GM23248 (cell line): ENCODE results near the gene ELK1. TPM values are rescaled to one million over a fixed set of nuclear protein-coding genes. Genes with fewer than 3 reads are reported as not detected.

Experiments used
- DNase-seq: peaks from one replicate; pipeline ENCODE4 v3.0.0-alpha.2; 2015
- H2AFZ ChIP-seq: fragments of 200-600 bp; sonication (generic); 2 replicates; pipeline ENCODE4 v1.6.1; 2016; ENCODE audit warnings: antibody characterized with exemption
- H3F3A ChIP-seq: fragments of 200-600 bp; sonication (generic); 2 replicates; pipeline ENCODE4 v1.6.1; 2016; ENCODE audit warnings: mild to moderate bottlenecking, antibody characterized with exemption, mixed run types; ENCODE audit not compliant: insufficient read depth
- H3K27ac ChIP-seq: fragments of 200-600 bp; sonication (generic); 2 replicates; pipeline ENCODE4 v1.5.1; 2016; ENCODE audit warnings: mild to moderate bottlenecking
- H3K27me3 ChIP-seq: fragments of 200-600 bp; sonication (generic); replicated peaks from 2 replicates; pipeline ENCODE4 v1.6.1; 2016; ENCODE audit warnings: mild to moderate bottlenecking; ENCODE audit not compliant: insufficient read depth
- H3K36me3 ChIP-seq: fragments of 200-600 bp; sonication (generic); 2 replicates; pipeline ENCODE4 v1.6.1; 2016; ENCODE audit warnings: low read depth, mild to moderate bottlenecking
- H3K4me1 ChIP-seq: fragments of 200-600 bp; sonication (generic); 2 replicates; pipeline ENCODE4 v1.6.1; 2016; ENCODE audit warnings: mild to moderate bottlenecking; ENCODE audit not compliant: insufficient read depth
- H3K4me2 ChIP-seq: fragments of 200-600 bp; sonication (generic); one replicate; pipeline ENCODE4 v1.6.1; 2016; ENCODE audit warnings: mild to moderate bottlenecking; ENCODE audit not compliant: unreplicated experiment
- H3K4me3 ChIP-seq: fragments of 200-600 bp; sonication (generic); 2 replicates; pipeline ENCODE4 v1.5.1; 2016; ENCODE audit warnings: mild to moderate bottlenecking
- H3K79me2 ChIP-seq: fragments of 200-600 bp; sonication (generic); 2 replicates; pipeline ENCODE4 v1.6.1; 2016; ENCODE audit warnings: mild to moderate bottlenecking; ENCODE audit not compliant: insufficient read depth
- H3K9ac ChIP-seq: fragments of 200-600 bp; sonication (generic); 2 replicates; pipeline ENCODE4 v1.6.1; 2016; ENCODE audit warnings: mild to moderate bottlenecking
- H3K9me2 ChIP-seq: fragments of 200-600 bp; sonication (generic); 2 replicates; pipeline ENCODE4 v1.6.1; 2016; ENCODE audit warnings: mixed run types, mild to moderate bottlenecking, moderate library complexity; ENCODE audit not compliant: insufficient read depth
- H3K9me3 ChIP-seq: fragments of 200-600 bp; sonication (generic); one replicate; pipeline ENCODE4 v1.6.1; 2017; ENCODE audit warnings: low read depth
- H4K20me1 ChIP-seq: fragments of 200-600 bp; sonication (generic); 2 replicates; pipeline ENCODE4 v1.6.0; 2016; ENCODE audit not compliant: insufficient read depth
- EZH2 ChIP-seq: fragments of 200-600 bp; sonication (generic); IDR thresholded peaks from 2 replicates; pipeline ENCODE4 v1.6.1; 2018; ENCODE audit warnings: antibody characterized with exemption, mild to moderate bottlenecking; ENCODE audit not compliant: insufficient read depth, poor library complexity, severe bottlenecking
- EZH2phosphoT487 ChIP-seq: fragments of 200-600 bp; sonication (generic); IDR thresholded peaks from 2 replicates; pipeline ENCODE4 v1.6.1; 2018; ENCODE audit warnings: antibody characterized with exemption, moderate library complexity, mild to moderate bottlenecking, low read depth; ENCODE audit not compliant: insufficient read depth
- WGBS, 2 experiments: methylation state at CpG; one replicate each; pipeline ENCODE4 v1.1.6; 2015 to 2017; ENCODE audit warnings: low lambda C conversion rate in 2 of 2, low coverage in 1 of 2; ENCODE audit errors: missing lambda C conversion rate in 2 of 2; 5-methylcytosine and 5-hydroxymethylcytosine counted together
- in situ Hi-C: fragments of 300-500 bp; cut with MboI; formaldehyde crosslinking; loops from 2 replicates; pipeline ENCODE4 v1.15.0; 2020
- microRNA-seq: library from miRNA; unstranded; fragments of <30 nt; microRNA quantifications from one replicate; pipeline ENCODE4, GENCODE V29; 2016; ENCODE audit warnings: borderline number of aligned reads
- polyA plus RNA-seq: library from polyadenylated mRNA; unstranded; fragments of >200 nt; fragmentation: Nextera tagmentation; extraction: Ambion mirVana; gene quantifications from 2 replicates; pipeline ENCODE4 v1.2.1, GENCODE V29; 2016
- small RNA-seq: library from RNA; depleted of rRNA; stranded (forward); fragments of <200 nt; gene quantifications from one replicate; pipeline ENCODE3, GENCODE V24; 2014; ENCODE audit warnings: low read depth, low replicate concordance
- total RNA-seq: library from RNA; depleted of rRNA; stranded (reverse); fragments of >200 nt; shearing (Covaris generic); gene quantifications from 2 replicates; pipeline ENCODE4 v1.2.3, GENCODE V29; 2014; rRNA removed

Gene ELK1
- total and polyA plus RNA-seq, 2 experiments from 2014 or later: 46.6 to 47.7 TPM

DNA sequence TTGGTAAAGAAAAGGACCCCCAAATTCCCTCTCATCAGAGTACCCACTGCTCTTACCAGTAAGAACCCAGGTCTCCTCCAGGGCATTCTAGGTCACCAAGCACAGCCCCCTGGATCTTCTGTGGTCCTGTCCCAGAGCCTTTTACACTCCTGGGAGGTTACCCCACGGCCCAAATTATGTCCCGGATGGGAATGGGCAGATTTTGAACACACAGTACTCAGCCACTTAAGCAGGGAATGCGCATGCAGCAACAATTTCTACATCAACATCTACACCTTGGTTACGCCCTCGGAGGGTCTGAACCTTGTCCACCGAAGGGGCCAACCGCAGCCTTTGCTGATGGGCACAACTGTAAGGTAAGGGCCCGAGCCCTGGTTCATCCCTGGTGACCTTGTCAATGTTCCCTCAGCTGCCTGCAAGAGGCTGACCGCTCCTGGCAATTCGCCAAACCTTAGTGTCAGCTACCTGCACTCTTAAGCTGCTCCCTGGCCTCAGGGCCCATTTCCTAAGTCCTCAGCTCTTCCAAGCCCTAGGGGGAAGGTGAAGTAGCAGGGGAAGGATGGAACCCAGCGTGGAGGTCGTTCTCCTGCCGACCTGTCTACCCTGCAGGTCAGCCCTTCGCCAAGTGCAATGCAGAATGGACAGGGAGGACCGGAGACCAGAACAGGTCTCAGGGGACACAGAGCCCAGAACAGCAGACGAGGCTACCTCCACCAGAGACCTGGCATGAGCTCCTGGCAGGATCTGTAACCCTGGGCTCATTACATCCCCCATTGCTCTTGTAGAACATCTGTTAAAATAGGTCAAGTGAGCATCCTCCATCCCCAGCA is 62.2 kb downstream of the ELK1 start:
- peaks cover 21% of the 10 kb centered on the region; the same call in 1 of the 2 replicates for H3F3A ChIP-seq
- peaks cover 15% of the 10 kb centered on the region for H3K79me2 ChIP-seq
- H3K9me3 ChIP-seq: no peaks in the 10 kb centered on the region
- H3K4me1 ChIP-seq: no peaks in the 10 kb centered on the region
- in situ Hi-C loops: no loop called here
- no peaks in the 10 kb centered on the region; the same call in 1 of the 2 replicates for H3K36me3 ChIP-seq
- no peak overlapping the region for H3K9ac ChIP-seq
- H4K20me1 ChIP-seq: no peaks in the 10 kb centered on the region
- no peak for DNase-seq
- no peak overlapping the region for H3K27ac ChIP-seq
- no peak overlapping the region for H3K4me2 ChIP-seq
- TF ChIP-seq EZH2 (no peak), EZH2phosphoT487 (no peak)
- no peak overlapping the region for H2AFZ ChIP-seq
- H3K9me2 ChIP-seq: no peaks in the 10 kb centered on the region
- H3K4me3 ChIP-seq: no peak overlapping the region
- 76 to 83% methylated on average over 6 to 13 of the region's 16 CpGs for WGBS, 2 experiments
- no peaks in the 10 kb centered on the region for H3K27me3 ChIP-seq

DNA sequence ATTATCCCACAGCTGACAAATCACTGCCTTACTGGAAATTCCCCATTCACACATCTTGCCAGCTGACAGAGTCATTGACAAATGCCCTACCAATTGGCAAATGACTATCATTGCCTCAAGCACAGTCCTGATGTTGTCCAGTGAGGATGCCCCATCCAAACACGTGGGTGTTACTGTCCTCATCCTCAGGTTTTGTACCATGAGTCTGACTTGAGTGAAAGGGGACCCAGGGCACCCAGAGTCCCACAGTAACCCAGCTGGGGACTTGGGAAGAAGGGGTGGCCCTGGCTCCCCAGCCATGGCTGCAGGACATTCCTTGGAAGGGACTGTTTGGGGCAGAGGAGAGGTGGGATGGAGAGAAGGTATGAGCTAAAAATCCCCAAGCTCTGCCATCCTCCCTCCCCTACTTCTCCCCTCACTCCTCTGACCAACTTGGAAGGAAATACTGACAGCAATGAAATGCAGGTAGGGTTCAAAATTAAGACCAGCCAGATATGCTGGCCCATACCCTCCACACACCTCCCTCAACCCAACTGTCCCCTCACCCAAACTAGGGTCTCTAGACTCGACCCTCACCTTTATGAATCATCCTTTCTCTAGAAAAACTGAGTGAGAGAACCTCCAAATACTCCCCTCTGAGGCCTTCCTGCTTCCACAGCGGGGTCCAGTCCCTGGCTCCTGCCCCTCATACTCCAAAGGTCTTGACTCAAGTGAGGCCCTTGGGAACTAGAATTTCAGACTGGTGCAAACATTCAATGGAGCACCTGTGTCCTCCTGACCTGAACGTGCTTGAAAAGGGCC is 63.1 kb downstream of the ELK1 start:
- peaks cover 21% of the 10 kb centered on the region; the same call in 1 of the 2 replicates for H3F3A ChIP-seq
- H3K4me1 ChIP-seq: no peaks in the 10 kb centered on the region
- no peak overlapping the region for H3K4me3 ChIP-seq
- peak; percentile 47 for DNase-seq
- no peaks in the 10 kb centered on the region; the same call in 1 of the 2 replicates for H3K36me3 ChIP-seq
- no peaks in the 10 kb centered on the region for H3K9me2 ChIP-seq
- H3K27me3 ChIP-seq: no peaks in the 10 kb centered on the region
- in situ Hi-C loops: no loop called here
- H3K9me3 ChIP-seq: no peaks in the 10 kb centered on the region
- no peak overlapping the region for H3K9ac ChIP-seq
- no peak overlapping the region for H2AFZ ChIP-seq
- no peak overlapping the region for H3K27ac ChIP-seq
- no peaks in the 10 kb centered on the region for H4K20me1 ChIP-seq
- peaks cover 24% of the 10 kb centered on the region for H3K79me2 ChIP-seq
- TF ChIP-seq EZH2 (no peak), EZH2phosphoT487 (no peak)
- H3K4me2 ChIP-seq: no peak overlapping the region
- 46 to 51% methylated on average over 4 of the region's 4 CpGs for WGBS, 2 experiments

DNA sequence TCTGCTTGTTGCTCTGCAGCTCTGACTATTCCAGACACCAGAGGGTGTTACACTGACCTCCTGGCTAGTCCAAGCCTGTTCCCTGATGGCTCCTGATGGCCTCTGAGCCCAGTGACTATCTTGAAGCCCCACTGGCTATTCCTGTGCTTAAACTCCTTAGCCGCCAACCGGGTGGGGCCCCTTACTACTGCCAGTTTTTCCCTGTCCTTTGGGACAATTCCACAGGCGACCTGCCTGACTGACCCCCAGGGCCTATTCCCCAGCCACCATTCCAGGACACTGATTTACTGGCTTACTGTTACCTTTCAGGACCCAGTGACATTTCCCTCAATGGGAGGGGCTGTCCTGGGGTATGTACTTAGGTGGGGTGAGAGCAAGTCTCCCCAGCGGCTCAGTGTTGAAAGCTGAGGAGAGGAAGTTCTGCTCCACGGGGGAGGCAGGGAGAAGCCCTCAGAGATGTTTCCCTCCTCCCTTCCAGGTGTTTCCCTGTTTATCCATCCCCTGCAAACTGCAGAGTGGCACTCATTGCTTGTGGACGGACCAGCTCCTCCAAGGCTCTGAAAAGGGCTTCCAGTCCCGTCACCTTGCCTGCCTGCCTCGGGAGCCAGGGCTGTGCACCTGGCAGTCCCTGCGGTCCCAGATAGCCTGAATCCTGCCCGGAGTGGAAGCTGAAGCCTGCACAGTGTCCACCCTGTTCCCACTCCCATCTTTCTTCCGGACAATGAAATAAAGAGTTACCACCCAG is 64.1 kb downstream of the ELK1 start:
- no peak overlapping the region for H2AFZ ChIP-seq
- 77 to 90% methylated on average over 9 to 10 of the region's 11 CpGs for WGBS, 2 experiments
- no peak for DNase-seq
- peaks cover 21% of the 10 kb centered on the region; the same call in 1 of the 2 replicates for H3F3A ChIP-seq
- H3K9ac ChIP-seq: no peak overlapping the region
- in situ Hi-C loops: no loop called here
- TF ChIP-seq EZH2phosphoT487: no peak
- TF ChIP-seq EZH2: no peak
- no peaks in the 10 kb centered on the region for H4K20me1 ChIP-seq
- H3K36me3 ChIP-seq: no peaks in the 10 kb centered on the region; the same call in 1 of the 2 replicates
- 0 out of 2 replicates have a peak overlapping the region, but pooled peaks have one; percentile 87 for H3K4me3 ChIP-seq
- peaks cover 24% of the 10 kb centered on the region for H3K79me2 ChIP-seq
- H3K4me1 ChIP-seq: 0 out of 2 replicates have a peak, but pooled peaks cover 4% of the 10 kb centered on the region
- H3K27me3 ChIP-seq: no peaks in the 10 kb centered on the region
- no peaks in the 10 kb centered on the region for H3K9me3 ChIP-seq
- no peak overlapping the region for H3K27ac ChIP-seq
- H3K4me2 ChIP-seq: no peak overlapping the region
- no peaks in the 10 kb centered on the region for H3K9me2 ChIP-seq

Small RNA genes lying within 50 kb of the gene (microRNA-seq; reads per million reads assigned to microRNA genes)
- not detected for gene MIR4769

Small RNA genes lying within 50 kb of the gene (small RNA-seq; reads per million reads assigned to genes)
- gene MIR4769: not detected

Other genes starting within 250 kb of the ELK1 start
- gene ZNF41, start 167.3 kb downstream of the ELK1 start, total RNA-seq: 7.1 and 8.5 TPM in 2 replicates
- gene ZNF41, start 167.3 kb downstream of the ELK1 start, polyA plus RNA-seq: 6.1 and 6.3 TPM in 2 replicates
- gene ARAF, start 89.4 kb downstream of the ELK1 start, total RNA-seq: 21.4 and 32.0 TPM in 2 replicates
- 74.8 and 78.0 TPM in 2 replicates for gene ARAF, start 89.4 kb downstream of the ELK1 start, polyA plus RNA-seq
- gene TIMP1, start 68.1 kb downstream of the ELK1 start, total RNA-seq: 2,871 and 4,277 TPM in 2 replicates
- 13,908 and 14,059 TPM in 2 replicates for gene TIMP1, start 68.1 kb downstream of the ELK1 start, polyA plus RNA-seq
- not detected in 2 replicates for gene SYN1, start 30.7 kb downstream of the ELK1 start, total RNA-seq
- gene SYN1, start 30.7 kb downstream of the ELK1 start, polyA plus RNA-seq: 0.32 and 0.34 TPM in 2 replicates
- gene CFP, start 20.6 kb downstream of the ELK1 start, total RNA-seq: 1.4 TPM in 1 of 2 replicates, not detected in the other
- gene CFP, start 20.6 kb downstream of the ELK1 start, polyA plus RNA-seq: 0.15 TPM in 1 of 2 replicates, not detected in the other
- 130 and 133 TPM in 2 replicates for gene UXT, start 8.6 kb upstream of the ELK1 start, total RNA-seq
- gene UXT, start 8.6 kb upstream of the ELK1 start, polyA plus RNA-seq: 158 and 160 TPM in 2 replicates
- 2.1 and 3.5 TPM in 2 replicates for gene ZNF81, start 186.3 kb upstream of the ELK1 start, total RNA-seq
- 2.5 and 5.4 TPM in 2 replicates for gene ZNF81, start 186.3 kb upstream of the ELK1 start, polyA plus RNA-seq